Medulla oblongata (tissue), 1 donor: ENCODE data around the gene MACROD1.
"Not testable (repeated sequence)": the region's sequence is repeated elsewhere in the genome, so short reads cannot be mapped to it uniquely, and the experiment has no call there.

Experiments
- DNase-seq: peaks from one replicate; pipeline ENCODE4 v3.0.0-alpha.2; 2015; ENCODE audit errors: extremely low spot score

MACROD1 gene

DNA sequence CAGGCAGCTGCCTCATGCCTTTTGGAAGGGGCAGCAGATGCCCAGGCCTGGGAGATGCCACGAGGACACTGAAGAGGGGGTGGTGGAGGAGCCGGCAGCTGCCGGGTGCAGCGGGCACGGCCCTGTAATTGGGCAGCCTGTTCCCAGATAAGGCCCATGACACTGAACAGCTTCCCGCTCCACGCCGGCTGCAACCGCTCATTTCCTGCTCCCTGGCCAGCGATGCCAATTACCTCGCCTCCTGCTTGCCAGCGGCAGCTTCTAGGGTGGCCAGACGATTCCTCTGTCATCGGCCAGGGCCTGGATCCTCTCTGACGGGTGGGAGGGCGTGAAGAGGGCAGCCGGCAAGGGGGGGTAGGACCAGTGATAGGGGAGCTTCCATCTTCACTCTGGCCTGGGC lies 107.4 kb downstream of the MACROD1 start:
- peak; percentile 57 for DNase-seq

DNA sequence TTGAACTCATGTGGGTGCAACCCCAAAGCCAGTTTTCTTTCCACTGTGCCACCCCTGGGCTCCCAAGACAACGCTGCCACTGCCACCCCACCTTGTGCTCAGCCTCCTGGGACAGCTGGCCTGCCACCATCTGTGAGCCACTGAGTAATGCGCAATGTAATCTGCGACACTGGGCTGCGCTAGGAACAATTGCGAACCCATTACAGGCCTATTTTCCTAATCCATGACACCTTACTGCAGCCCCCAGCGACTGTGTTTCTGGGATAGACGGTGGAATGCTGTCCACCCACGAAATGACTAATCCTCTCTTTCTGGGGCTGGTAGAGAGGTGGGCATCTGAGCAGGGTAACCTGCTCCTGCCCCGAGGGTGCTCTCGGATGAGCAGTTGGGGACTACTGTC lies 108.0 kb downstream of the MACROD1 start:
- no peak for DNase-seq

DNA sequence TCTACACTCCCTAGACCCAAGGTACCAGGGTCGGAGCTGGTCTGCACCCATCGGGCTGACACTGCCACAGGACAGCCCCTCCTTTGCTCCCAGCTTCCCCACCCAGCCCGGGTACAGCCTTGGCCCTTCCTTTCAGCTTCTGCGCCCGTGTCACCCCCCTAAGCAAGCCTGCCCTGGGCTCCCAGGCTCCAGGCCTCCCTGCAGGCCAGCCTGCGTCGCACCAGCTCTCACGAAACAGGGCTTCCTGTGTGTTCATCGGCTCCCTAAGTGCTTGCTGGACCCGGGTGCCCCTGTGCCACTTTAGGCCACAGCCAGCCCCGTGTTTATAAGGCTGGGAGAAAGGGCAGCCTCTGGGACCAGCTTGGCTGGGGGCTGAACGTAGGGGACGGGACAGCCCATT lies 109.1 kb downstream of the MACROD1 start:
- DNase-seq: no peak

DNA sequence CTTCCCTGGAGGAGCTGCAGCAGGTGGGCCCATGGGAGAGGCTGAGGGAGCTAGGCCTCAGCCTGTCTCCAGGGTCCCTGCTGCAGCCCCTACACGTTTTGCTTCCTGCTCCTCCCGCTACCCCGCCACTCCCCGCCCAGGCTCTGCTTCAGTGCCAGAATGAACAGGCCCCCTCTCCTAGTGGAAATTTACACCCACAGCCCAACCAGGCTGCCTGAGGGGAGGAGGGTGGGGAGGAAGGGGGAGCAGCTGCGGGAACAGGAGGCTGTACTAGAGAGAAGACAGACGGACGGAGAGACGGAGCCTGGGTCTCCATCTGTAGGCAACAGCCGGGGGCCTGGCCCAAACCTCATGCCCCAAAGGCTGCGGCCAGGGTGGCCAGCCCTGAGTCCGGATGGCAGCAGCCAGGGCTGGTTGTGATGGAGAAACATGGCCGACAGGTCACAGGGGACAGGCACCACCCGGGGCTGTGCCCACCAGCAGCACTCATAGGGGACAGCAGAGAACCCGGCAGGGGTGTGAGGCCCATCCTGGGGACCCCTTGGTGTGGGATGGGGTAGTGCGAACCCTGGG lies 109.6 kb downstream of the MACROD1 start:
- peak; percentile 66 for DNase-seq

DNA sequence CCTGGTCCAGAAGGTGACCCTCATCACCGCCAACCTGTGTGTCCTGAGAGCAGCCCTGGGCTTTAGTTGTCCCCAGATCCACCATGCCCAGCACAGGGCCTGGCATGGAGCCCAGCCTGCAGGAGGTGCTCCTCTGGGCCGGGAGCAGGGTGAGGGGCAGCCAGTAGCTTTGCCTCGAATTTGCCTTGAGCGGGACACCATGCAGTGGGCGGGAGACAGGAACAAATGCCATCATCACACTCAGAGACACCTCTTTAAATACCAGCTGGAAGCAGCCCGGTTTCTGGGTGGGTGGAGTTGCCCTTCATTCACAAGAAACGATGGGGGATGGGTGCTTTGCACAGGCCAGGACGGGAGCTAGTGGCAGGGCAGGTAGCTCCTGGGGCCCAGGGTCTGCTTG lies 110.8 kb downstream of the MACROD1 start:
- DNase-seq: no peak

DNA sequence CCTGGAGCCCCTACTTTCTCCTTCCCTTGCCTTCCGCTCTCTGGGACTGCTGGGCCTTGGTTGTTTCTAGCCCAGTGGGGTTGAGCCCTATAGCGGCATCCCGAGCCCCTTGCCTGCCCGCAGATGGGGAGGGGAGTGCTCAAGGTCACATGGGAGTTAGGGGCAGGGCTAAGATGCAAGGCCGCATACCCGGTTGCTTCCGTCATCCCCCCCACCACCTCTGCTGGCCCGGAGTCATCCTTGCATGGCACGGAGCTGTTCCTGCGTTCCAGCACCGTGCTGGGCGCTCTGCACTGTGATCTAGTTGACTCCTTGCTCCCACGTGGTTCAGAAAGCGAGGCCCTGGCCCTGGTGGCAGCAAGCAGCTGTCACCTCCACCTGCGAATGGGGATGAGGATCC lies 112.2 kb downstream of the MACROD1 start:
- no peak for DNase-seq

DNA sequence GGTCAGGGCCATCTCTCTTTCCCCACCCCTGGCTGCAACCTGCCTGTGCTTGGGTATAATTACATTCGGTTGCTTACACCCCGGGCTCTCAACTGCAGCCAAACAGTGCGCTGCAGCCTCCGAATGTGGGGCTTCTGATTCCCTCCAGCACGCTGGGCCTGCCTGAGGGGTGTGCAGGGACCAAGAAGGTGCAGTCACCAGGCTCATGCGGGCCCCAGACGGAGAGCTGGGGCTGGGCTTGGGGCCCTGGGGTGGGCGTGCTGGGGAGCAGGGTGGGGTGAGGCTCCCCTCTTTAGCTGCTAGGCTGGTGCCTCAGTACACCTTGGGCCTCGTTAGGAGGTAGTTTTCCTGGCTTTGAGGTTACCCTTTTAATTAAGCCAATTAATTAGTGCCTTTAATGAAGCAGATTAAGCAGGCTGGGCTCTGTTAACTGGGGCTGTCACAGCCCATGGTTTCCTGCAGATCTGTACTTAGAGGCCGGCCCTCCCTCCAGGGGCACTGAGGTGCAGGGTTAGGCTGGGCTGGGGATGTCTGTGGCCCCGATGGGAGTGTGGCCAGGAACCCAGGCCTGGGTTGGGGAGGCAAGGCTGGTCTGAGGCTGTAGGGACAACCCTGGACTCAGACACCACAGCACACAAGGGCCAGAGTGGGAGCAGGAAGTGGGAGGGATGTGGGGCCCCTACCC lies 112.8 kb downstream of the MACROD1 start:
- DNase-seq: no peak

DNA sequence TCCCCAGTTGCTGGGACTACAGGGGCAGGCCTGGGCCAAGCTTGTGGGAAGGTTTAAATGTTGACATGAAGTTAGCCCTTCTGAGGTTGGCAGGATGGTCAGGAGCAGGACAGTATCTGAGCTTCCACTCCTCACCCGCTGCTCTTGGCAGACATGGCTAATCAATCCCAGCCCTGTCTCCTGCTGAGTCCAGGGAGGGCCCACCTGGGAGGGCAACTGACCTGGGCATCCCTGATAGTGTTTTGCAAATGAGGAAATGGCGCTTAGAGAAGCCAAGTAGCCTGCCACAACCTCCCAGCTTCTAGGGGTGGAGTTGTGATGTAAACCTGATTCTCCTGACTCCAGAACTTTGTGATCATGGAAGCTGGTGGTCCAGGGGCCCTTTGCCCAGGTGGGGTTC lies 113.5 kb downstream of the MACROD1 start:
- DNase-seq: no peak

DNA sequence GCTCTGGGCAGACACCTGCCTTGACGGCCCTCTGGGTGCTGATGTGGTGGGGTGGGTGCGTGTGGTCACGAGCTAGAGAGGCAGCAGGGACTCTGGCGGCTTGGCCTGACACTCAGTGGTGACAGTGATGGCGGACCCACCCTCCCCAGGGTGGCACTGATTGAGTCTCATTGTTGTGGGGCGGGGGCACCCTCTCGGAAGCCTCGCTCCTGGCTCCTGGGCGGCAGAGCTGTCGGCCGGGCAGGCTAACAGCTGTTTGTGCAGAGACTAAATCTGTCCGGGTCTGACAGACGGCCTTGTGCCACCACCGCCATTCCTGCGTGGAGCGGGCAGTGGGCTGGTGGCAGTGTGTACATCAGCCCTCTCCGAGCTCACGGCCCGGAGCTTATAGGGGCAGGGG lies 114.6 kb downstream of the MACROD1 start:
- no peak for DNase-seq

DNA sequence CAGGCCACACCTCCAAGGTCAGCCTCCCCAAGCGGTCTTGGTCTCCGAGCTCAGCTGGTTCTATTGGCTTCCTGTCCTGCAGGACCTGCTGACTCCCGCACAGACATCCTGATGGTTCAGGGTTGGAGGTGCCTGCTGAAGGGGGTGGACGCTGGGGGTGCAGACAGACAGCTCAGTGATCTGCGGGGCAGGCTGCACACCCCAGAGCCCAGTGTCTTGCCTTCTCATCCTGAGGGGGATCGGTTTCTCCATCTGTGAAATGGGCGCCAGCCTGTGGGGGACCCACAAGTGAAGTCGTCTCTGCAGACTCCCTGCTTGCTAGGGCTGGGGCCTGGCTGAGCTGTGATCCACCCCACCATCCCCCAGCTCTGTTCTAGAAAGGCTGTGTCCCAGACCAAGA lies 116.4 kb downstream of the MACROD1 start:
- no peak for DNase-seq

DNA sequence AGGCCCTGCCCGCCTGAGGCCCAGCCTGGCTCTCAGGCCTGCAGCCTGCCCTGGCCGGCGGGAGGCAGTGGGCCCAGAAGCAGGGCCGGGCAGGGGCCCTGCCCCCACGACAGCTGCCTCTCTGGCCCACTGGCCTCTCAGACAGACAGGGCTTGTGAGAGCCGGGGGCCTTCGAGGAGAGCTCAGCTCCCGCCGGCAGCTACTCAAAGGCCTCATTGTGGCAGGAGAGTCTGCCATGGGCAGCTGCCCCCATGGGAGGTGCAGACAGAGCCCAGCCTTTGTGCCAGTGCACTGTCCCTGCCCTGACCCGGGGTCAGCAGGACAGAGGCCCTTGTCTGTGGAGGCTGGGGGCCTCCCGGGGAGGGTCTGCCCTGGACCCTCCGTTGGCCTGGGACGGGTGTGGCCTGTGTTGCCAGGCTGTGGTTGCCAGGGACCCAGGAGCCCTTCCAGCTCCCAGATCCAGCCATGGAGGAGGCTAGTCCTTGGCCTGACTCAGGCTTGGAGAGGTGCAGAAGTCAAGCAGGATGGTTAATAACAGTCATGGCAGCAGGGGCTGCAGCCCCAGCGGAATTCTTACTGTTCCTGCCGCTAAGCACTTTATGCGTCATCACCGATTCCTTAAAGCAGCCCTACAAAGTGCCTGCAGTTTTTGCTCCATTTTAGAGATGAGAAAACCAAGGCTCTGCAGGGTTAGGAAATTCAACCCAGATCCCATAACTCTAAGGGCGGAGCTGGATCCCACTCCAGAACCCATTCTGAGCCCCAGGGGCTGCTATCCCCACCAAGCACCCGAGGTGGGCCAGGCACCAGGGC lies 117.7 kb downstream of the MACROD1 start:
- peak; percentile 98 for DNase-seq

DNA sequence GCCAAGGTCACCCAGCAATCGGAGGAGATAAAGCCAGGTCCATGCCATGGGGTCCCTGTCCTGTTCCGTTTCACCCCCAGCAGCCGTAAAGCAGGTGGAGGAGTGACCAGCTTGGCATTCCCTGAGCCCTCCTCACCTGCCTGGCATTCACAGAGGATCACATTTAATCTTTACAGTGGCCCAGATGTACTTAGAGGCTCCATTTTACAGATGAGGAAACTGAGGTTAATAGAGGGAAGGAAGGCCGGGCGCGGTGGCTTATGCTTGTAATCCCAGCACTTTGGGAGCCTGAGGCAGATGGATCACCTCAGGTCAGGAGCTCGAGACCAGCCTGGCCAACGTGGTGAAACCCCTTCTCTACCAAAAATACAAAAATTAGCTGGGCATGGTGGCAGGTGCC lies 118.5 kb downstream of the MACROD1 start:
- DNase-seq: not testable (repeated sequence)

DNA sequence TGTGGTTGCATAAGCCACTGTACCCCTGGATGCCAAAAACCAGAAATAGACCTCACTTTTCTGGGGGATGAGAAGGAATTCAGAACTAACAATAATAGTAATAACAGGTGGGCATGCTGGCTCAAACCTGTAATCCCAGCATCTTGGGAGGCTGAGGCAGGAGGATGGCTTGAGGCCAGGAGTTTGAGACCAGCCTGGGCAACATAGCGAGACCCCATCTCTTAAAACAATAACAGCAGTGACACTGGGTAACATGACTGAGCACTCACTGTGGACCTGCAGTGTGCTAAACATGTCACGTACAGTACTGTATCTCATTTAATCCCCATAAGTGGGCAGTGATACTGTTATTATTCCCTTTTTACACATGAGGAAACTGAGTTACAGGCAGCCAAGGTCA lies 120.2 kb downstream of the MACROD1 start:
- no peak for DNase-seq

DNA sequence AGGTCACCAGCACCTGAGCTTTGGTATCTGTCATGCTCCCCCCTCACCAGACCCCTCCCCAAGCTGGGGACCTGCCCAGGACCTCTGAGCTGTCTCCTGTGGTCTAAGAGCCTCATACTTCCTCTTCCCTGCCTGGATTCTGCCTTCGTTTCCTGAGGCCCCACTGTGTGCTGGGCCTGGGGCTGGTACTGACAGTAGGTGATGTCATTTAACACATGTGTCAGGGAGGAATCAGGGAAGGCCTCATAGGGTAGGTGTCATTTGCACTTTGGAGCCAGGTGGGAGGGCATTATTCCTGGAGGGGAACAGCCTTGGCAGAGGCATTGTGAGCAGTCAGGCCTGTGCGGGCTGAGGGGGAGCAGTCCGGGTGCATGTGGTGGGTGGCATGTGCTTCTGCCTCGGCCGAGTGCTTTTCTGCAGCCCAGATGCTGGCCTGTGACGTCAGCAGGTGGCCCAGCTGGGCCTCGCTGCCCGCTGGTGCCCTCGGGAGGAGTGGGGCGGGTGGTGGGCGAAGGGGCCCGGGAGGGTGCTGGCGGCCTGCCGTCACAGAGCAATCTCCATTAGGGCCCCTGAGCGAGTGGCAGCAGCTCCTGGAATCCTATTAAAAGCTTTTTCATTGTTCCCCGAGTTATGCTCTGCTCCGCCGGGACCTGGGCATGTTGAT lies 121.1 kb downstream of the MACROD1 start:
- DNase-seq: peak; percentile 81

DNA sequence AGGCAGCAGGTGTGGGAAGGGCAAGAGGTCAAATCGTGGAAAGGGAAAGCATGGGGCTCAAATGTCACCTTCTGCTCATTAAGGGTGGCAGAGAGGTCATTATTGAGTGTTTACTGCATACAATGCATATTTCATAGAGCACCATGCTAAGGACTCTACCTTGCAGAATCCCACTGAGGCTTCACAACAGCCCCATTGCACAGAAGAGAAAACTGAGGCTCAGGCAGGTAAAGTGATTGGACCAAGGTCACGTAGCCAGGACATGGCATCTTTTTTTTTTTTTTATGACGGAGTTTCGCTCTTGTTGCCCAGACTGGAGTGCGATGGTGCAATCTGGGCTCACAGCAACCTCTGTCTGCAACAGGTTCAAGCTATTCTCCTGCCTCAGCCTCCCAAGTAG lies 122.4 kb downstream of the MACROD1 start:
- DNase-seq: no peak

DNA sequence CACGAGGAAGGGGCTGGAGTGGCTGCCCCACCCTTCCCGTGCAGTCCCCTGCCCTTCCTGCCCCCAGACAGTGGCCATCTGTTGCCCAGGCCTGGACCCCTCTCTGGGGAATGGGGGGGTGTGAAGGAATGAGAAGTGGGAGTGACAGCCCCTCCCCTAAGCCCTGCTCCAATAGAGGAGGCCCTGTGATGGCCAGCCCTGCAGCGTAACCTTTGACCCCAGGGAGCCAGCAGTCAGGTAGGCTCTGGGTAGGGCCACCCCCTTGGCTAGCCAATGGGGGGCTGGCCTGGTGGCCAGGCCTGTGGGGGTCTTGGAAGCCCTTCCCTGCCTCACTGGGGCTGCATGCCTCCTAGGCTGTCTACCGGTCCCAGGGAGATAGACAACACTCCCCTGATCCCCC lies 123.6 kb downstream of the MACROD1 start:
- DNase-seq: no peak

DNA sequence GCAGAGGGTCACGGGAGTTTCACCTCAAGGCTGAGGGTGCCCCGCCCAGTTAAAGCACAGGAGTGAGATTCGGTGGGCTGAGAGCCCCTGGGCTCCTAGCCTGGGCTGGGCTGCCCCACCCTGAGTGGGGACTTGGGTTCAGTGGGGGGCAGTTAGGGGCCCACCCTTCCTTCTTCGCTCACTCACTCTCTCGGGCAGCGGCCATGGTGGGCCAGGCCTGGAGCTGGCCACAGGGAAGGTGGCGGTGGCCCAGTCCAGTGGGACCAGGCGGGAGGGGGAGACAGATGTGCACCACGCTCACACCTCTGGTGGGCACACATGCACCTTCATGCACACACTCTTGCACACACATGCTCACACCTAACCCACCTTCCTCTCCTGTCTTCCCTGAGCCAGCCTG lies 124.1 kb downstream of the MACROD1 start:
- no peak for DNase-seq

DNA sequence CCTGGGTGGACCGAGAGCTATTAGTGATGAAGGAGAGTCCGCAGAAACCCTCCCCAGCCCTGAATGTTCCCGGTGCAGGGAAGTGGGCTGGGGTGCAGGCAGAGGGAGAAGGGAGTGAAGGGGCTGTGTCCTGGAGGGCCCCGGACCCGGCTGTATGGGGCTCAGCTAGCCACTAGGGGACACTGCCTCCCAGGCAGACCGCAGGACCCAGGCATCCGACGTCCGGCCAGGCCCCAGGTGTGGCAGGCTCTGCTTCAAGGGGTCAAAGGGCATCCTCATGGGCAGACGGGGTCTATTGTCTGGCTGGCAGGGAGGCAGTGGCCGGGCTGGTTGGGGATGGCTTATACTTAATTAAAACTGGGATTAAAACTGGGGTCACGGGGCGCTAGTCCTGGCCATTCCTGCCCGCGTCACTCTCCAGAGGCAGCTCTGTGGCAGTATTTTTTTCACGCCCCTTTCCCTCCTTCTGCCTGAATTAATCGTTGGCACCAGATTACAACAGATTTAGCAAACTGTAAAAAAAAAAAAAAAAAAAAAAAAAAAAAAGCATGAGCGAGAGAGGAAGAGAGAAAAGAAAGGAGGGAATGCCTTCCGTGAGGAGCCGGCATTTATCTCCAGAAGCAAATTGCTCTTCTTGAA lies 125.1 kb downstream of the MACROD1 start:
- DNase-seq: peak; percentile 75

DNA sequence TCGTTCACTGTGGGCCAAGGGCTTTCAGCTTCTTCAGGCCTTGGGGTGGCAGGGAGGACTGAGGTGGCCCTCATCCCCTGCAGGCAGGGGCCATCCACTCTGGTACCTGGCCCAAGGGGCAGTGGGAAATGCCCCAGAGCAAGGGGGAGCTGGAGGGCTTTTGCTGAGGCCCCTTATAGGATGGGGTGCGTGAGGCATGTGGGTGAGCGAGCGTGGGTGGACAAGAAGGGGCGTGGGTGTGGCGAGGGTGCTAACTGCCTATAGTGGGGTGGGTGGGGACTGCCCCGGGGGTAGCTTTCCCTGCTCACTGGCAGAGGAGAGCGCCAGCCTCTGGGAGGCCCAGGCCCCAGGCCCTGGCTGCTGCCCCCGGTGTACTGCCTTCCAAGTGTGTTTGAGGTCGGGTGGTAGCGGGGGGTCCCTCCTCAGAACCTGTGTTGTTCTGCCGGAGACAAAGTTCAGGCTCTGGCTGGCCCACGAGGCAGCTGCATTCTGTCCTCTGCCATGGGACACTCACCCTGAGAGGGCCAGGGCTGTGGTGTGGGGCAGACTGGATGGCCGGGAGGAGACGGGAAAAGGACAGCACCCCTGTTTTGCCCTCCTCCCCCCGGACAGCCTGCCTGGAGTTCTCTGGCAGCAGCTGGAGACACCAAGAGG lies 126.8 kb downstream of the MACROD1 start:
- DNase-seq: no peak

DNA sequence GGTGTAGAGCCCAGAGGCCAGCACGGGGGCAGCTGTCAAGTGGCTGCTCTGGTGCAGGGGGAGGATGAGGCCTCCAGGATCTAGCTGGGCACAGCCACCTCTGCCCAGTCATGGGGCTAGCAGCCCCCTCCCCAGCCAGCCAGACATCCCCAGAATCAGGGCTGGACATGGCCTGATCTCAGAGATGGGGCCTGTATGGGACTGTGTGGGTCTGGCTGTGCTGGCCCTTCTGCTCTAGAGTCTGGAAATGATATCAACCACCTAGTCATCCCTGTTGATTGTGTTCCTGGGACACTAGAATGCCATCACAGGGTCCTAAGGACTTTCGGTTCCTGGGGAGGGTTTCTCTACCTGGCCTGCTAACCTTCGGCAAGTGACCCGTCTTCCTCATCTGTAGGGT lies 127.4 kb downstream of the MACROD1 start:
- no peak for DNase-seq

DNA sequence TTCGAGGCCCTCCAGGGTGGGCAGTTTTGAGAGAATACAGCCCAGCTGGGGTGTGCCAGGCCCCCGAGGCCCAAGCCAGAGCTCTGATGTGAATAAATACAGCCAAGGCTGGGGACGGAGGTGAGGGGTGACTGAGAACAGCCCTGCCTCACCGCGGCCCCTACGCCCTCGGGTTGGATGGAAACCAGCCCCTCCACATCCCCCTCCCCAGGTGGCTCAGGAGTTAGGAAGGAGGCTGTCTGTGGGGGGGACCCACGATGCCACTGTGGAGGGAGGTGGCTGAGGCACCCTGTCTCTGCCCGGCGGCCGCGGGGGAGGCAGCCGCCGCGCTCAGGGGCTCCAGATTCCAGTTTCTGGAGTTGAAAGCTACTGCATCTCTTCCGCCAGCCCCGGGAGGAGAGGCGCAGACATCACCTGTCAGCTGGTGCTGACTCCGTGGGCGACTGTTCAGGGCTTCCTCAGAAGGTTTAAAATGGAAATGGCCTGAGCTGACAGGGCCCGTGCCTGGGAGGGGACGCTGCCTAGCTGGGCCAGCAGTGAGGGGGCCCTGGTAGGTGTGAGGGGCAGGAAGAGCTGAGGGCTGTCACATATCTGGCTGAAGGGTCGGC lies 128.8 kb downstream of the MACROD1 start:
- no peak for DNase-seq
